Renal cortex interstitium (tissue), 11 donors: ENCODE measurements around the gene IMPA2. TPM values are rescaled to one million over a fixed set of nuclear protein-coding genes. Genes with fewer than 3 reads are reported as not detected.
A peak's percentile ranks its signal among the peaks of the same experiment; 100 is the strongest.

Source experiments
- DNase-seq, 11 donors: peaks; one replicate each; pipeline ENCODE4 v3.0.0-alpha.2; 2013; ENCODE audit warnings: low read depth in 9 of 11, low spot score in 4 of 11; ENCODE audit errors: extremely low read depth in 1 of 11
- polyA plus RNA-seq, 3 donors: library from polyadenylated mRNA; unstranded; fragments of 120-200 nt; gene quantifications; one replicate each; pipeline ENCODE4 v1.2.1, GENCODE V29; 2013; ENCODE audit not compliant: insufficient read length in 3 of 3

The IMPA2 gene
- polyA plus RNA-seq, 3 donors: 92.3 to 128 (median 97.2) TPM

DNA sequence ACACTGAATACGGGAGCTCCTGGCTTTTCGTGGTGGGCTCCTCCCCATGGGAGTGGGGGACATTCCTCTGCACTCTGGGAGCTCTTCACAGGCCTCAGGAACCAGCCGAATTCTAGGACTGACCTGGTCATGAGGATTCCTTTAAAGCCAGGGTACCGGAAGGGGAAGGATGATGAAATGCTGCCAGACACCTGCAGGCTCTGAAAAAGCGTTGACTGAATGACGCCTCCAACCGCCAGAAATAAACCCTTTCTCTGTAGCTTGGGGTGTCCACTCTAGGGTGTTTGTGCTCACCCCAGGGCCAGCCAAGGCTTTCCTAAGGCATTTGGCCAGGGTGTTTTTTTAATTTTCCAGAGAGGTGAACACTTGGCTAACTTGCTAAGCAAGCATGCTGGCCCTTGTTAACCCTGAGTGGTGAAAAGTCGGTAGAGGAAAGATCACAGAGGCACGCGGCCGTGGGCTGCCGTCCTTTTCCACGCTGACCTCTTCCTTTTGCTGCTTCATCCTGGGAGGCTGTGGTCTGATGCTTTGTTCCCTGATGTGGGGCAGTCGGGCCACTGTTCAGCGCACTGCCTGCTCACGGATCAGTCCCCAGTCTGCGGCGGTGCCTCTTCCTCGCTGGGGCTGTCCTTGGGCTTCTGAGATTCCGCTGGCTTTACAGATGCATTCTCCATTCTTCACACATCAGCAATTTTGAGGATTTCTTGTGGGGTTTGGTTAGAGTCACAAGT is 32.0 kb downstream of the IMPA2 start:
- no peak for DNase-seq

- DNase-seq: no peak
Observed at GRCh38 chr18:12014086-12014485, 32.8 kb downstream of the IMPA2 start.

DNA sequence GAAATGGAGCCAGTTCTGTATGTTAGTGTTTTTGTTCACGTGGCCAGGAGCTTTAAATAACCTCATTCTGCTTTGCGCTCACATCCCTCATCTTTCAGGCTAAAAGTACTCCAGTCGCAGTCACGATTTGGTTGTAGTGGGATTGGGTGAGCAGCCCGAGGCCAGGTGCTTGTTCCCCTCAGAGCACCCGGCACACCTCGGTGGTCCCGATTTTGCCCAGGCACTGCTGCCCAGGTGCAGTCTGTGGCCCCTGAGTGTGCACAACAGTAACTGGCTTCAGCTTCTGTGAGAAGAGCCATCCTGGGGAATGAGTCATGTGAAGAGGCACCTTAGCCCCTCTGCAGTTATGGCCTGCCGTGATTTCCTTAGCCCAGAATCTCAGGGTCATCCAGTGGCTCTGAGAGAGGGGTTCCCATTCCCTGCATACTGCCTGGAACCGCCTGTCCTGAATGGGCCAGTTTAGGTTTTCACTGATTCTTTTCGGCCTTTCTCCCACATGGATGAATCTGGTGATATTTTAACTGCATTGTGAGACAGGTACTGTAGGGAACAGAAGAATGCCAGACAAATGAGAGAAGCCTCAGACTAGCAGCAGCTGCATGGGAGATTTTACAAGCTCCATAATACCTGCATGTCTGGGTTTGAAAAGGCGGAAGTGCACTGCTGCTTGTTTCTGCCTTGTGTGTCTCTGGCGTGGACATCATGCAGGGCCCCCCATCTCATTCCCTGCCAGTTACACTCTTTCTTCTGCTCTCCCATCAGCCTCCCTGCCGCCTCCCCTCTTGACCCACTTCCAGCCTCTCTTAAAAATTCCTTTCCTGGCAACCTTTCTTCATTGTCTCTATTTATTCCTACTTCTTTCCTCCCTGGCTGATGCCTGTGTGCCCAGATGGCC is 33.5 kb downstream of the IMPA2 start:
- no peak for DNase-seq

GRCh38 chr18:12015416-12016062 is 34.2 kb downstream of the IMPA2 start:
- DNase-seq: no peak

GRCh38 chr18:12017081-12017480 is 35.8 kb downstream of the IMPA2 start:
- no peak for DNase-seq

DNA sequence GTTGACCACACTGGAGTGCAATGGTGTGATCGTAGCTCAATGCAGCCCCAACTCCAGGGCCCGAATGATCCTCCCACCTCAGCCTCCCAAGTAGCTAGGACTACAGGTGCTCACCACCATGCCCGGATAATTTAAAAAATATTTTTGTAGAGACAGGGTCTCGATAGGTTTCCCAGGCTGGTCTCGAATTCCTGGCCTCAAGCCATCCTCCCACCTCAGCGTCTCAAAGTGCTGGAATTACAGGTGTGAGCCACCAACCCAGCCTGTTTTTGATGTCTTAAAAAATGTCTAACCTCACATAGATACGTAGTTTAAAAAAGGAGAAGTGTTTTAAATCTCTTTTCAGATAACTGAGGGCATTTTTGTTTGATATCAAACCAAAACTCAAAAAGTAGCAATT is 37.6 kb downstream of the IMPA2 start:
- DNase-seq: no peak

DNA sequence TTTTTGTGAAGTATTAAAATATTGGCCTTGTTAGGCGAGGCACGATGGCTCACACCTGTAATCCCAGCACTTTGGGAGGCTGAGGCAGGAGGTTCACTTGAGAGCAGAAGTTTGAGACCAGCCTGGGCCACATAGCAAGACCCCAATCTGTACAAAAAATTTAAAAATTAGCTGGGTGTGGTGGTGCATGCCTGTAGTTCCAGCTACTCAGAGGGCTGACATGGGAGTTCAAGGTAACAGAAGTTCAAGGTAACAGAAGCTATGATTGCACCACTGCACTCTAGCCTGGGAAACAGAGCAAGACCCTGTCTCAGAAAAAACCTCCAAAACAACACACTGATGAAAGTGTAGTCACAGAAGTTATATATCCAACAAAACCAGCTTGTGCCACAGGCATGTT is 39.8 kb downstream of the IMPA2 start:
- no peak for DNase-seq

GRCh38 chr18:12021596-12021995 is 40.3 kb downstream of the IMPA2 start:
- no peak for DNase-seq

DNA sequence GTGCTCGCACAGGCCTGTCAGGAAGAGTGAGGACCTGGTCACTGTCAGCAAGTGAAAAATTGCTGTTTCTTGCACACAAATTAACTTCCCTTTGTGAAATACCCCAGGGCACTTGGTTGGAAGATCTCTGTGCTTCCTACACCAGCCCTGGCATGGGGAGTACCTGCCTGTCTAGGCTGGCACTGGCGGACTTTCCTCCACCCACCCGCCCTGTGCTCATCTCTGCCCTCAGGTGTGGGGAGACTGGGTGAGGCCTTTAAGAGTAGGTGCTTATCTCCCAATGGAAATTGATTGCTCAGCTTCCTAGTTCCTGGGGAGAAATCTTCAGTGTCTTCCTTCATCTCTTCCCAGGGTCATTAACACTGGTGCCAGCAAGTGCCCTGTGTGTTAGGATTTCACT is 42.1 kb downstream of the IMPA2 start:
- DNase-seq: no peak

- no peak for DNase-seq
Observed at GRCh38 chr18:12026562-12026961, 45.3 kb downstream of the IMPA2 start.

DNA sequence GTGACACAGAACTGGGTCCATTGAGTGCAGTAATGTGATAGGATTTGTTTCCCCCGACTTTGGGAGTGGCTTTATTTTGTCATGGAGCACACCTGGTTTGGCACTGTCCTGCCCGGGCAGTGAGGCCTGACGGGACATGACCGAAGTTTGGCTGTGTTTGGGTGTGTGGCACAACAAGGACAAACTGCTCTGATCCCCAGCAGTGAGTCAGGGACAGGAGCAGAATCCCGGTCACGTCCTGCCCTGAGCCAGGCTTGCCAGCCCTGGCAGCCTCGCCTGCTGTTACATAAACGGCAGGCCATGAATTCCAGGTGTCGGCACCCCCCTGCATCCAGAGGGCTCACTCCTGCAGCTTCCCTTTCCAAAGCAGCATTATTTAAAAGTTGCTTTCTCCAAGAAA is 45.7 kb downstream of the IMPA2 start:
- no peak for DNase-seq

- DNase-seq: no peak
Observed at GRCh38 chr18:12027480-12027879, 46.2 kb downstream of the IMPA2 start.

GRCh38 chr18:12028040-12028628 is 46.8 kb downstream of the IMPA2 start:
- no peak for DNase-seq

DNA sequence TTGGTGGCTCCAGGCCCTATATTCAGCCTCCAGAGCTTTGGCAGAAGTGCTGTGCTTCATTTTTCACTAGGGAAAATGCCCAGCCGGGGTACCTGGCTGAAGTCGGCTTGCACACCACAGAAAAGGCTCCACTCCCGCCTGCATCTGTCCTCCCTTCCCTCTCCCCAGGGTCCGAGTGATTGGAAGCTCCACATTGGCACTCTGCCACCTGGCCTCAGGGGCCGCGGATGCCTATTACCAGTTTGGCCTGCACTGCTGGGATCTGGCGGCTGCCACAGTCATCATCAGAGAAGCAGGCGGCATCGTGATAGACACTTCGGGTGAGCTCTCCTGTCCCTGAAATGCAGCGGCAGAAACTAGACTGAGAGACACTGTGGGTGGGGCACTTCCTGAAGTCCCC is 47.4 kb downstream of the IMPA2 start:
- DNase-seq: no peak

- DNase-seq: no peak
Observed at GRCh38 chr18:12029786-12030584, 48.7 kb downstream of the IMPA2 start.

DNA sequence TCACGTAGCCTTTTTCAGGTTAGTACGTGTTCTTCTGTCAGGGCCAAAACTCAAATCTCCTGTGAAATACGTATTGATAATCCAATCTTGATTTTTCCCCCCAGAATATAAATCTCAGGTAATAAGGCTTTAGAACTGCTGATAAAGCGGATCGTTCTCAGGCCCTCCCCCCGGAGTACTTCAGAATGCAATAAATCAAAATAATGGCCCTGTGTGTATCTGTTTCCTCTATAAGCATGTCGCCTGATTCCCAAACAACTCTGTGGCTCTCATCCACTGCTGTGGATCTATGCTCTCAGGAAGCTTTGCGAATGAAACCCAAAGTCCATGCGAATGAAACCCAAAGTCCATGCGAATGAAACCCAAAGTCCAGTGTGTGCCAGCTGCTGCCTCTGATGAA is 49.4 kb downstream of the IMPA2 start:
- DNase-seq: peak in 1 of 11 donors; percentile 39

GRCh38 chr18:12031181-12031580 is 49.9 kb downstream of the IMPA2 start:
- no peak for DNase-seq

- no peak for DNase-seq
Observed at GRCh38 chr18:12031846-12032245, 50.5 kb downstream of the IMPA2 start.
